HepG2 (cell line): ENCODE measurements around the gene TBC1D14. TPM values are rescaled to one million over a fixed set of nuclear protein-coding genes. Genes with fewer than 3 reads are reported as not detected.

Experiments used
- DDIT3 ChIP-seq: sonication (generic); formaldehyde crosslinking; IDR thresholded peaks from 2 replicates; pipeline ENCODE4 v1.4.0; 2020; ENCODE audit warnings: mild to moderate bottlenecking, missing genetic modification reagents
- FOSL2 ChIP-seq: sonication (generic); formaldehyde crosslinking; IDR thresholded peaks from 2 replicates; pipeline ENCODE4 v1.4.0; 2020; ENCODE audit warnings: missing genetic modification reagents
- HOMEZ ChIP-seq: IDR thresholded peaks from 2 replicates; pipeline ENCODE4 v1.6.1; 2016; ENCODE audit warnings: low read depth
- IKZF5 ChIP-seq: IDR thresholded peaks from 2 replicates; pipeline ENCODE4 v1.6.1; 2018; ENCODE audit warnings: missing genetic modification reagents, mild to moderate bottlenecking, missing compliant biosample characterization
- KLF15 ChIP-seq: sonication (generic); formaldehyde crosslinking; IDR thresholded peaks from 2 replicates; pipeline ENCODE4 v1.8.1; 2023; ENCODE audit warnings: borderline replicate concordance, mild to moderate bottlenecking, inconsistent platforms, missing genetic modification reagents, mixed read lengths
- KMT2B ChIP-seq: IDR thresholded peaks from 2 replicates; pipeline ENCODE4 v1.6.1; 2016; ENCODE audit warnings: missing genetic modification reagents, missing compliant biosample characterization
- MTA3 ChIP-seq: sonication (generic); formaldehyde crosslinking; IDR thresholded peaks from 2 replicates; pipeline ENCODE4 v1.4.0; 2020; ENCODE audit warnings: missing genetic modification reagents
- POLR2AphosphoS2 ChIP-seq: IDR thresholded peaks from 2 replicates; pipeline ENCODE4 v1.6.1; 2011; ENCODE audit warnings: low read depth, low read length, improper control_type of control experiment
- STAT6 ChIP-seq: sonication (generic); formaldehyde crosslinking; IDR thresholded peaks from 2 replicates; pipeline ENCODE4 v1.4.0; 2020; ENCODE audit warnings: missing genetic modification reagents, mild to moderate bottlenecking, borderline replicate concordance
- ZBTB4 ChIP-seq: sonication (generic); formaldehyde crosslinking; IDR thresholded peaks from 2 replicates; pipeline ENCODE4 v1.4.0; 2020; ENCODE audit warnings: missing genetic modification reagents, mild to moderate bottlenecking, borderline replicate concordance
- ZMAT5 ChIP-seq: sonication (generic); formaldehyde crosslinking; IDR thresholded peaks from 2 replicates; pipeline ENCODE4 v1.5.0; 2020; ENCODE audit warnings: mild to moderate bottlenecking, low read depth, missing genetic modification reagents, borderline replicate concordance
- ZNF224 ChIP-seq: sonication (generic); formaldehyde crosslinking; IDR thresholded peaks from 2 replicates; pipeline ENCODE4 v1.5.0; 2020; ENCODE audit warnings: mild to moderate bottlenecking, missing genetic modification reagents
- ZNF331 ChIP-seq: sonication (generic); formaldehyde crosslinking; IDR thresholded peaks from 2 replicates; pipeline ENCODE4 v1.4.0; 2020; ENCODE audit warnings: missing genetic modification reagents
- ZNF530 ChIP-seq: sonication (generic); formaldehyde crosslinking; IDR thresholded peaks from 2 replicates; pipeline ENCODE4 v1.5.0; 2020; ENCODE audit warnings: low read depth, mild to moderate bottlenecking, missing genetic modification reagents
- ZNF546 ChIP-seq: sonication (generic); formaldehyde crosslinking; conservative IDR thresholded peaks from 2 replicates; pipeline ENCODE4 v1.8.1; 2023; ENCODE audit warnings: mild to moderate bottlenecking, missing genetic modification reagents
- ZNF580 ChIP-seq: IDR thresholded peaks from 2 replicates; pipeline ENCODE4 v1.6.1; 2016; ENCODE audit warnings: low read depth, borderline replicate concordance
- ZSCAN21 ChIP-seq: sonication (generic); formaldehyde crosslinking; IDR thresholded peaks from 2 replicates; pipeline ENCODE4 v1.8.0; 2022; ENCODE audit warnings: mild to moderate bottlenecking, missing genetic modification reagents, moderate library complexity, borderline replicate concordance
- ZSCAN22 ChIP-seq: sonication (generic); formaldehyde crosslinking; IDR thresholded peaks from 2 replicates; pipeline ENCODE4 v1.4.0; 2020; ENCODE audit warnings: mild to moderate bottlenecking, missing genetic modification reagents
- polyA plus RNA-seq, 8 experiments: library from polyadenylated mRNA; depleted of rRNA in 3 of 8; stranded (reverse) in 7 of 8; unstranded in 1 of 8; fragments of >200 nt; fragmentation: Illumina TruSeq in 4 of 8; extraction: Trizol in 4 of 8; gene quantifications; 2 replicates each; pipeline versions ENCODE4 v1.2.1 to v1.2.3, GENCODE V29; 2011 to 2016; ENCODE audit warnings: low read depth in 4 of 8, missing spikeins in 1 of 8, mixed read lengths in 1 of 8; ENCODE audit not compliant: insufficient read depth in 1 of 8
- total RNA-seq, 5 experiments: library from RNA; depleted of rRNA; stranded (reverse); fragments of >200 nt; fragmentation: Illumina TruSeq; extraction: Trizol; gene quantifications; 2 replicates each; pipeline ENCODE4 v1.2.3, GENCODE V29; 2016; ENCODE audit warnings: low read depth in 1 of 5

Gene TBC1D14
- total and polyA plus RNA-seq, 2 of the 13 experiments (the other 11 are each of a cell fraction or from before 2014, with no cell fraction given) = 29.5 to 46.5 TPM

- TF ChIP-seq ZBTB4 (CRISPR knock-in tag) (no peak), FOSL2 (peak; percentile 87), HOMEZ (CRISPR knock-in tag) (peak; percentile 80), MTA3 (CRISPR knock-in tag) (no peak), POLR2AphosphoS2 (no peak), KMT2B (peak; percentile 74), ZNF580 (peak; percentile 88), ZNF546 (CRISPR knock-in tag) (no peak), ZSCAN21 (CRISPR knock-in tag) (peak; percentile 49; the same call in 1 of the 2 replicates), ZSCAN22 (CRISPR knock-in tag) (no peak), IKZF5 (CRISPR knock-in tag) (peak; percentile 96), ZMAT5 (no peak), ZNF224 (CRISPR knock-in tag) (no peak), ZNF331 (CRISPR knock-in tag) (peak; percentile 96), ZNF530 (CRISPR knock-in tag) (no peak), STAT6 (CRISPR knock-in tag) (peak; percentile 59; the same call in 1 of the 2 replicates), DDIT3 (no peak), KLF15 (CRISPR knock-in tag) (no peak)
Observed at GRCh38 chr4:6893449-6894085, 16.1 kb upstream of the TBC1D14 start (continued).
